Mucosa of descending colon (tissue), 3 donors: ENCODE measurements around the gene SOHLH2. TPM values are rescaled to one million over a fixed set of nuclear protein-coding genes. Genes with fewer than 3 reads are reported as not detected.

Source experiments
- ATAC-seq: fragments of 200-7000 bp; cut with Tn5 transposase; one replicate; pipeline ENCODE4 v1.9.1; 2020; ENCODE audit warnings: mild to moderate bottlenecking, moderate library complexity
- DNase-seq, 3 donors: peaks; one replicate each; pipeline ENCODE4 v3.0.0-alpha.2; 2020
- H3K36me3 ChIP-seq: fragments of 200-600 bp; one replicate; pipeline ENCODE4 v1.8.0; 2021; ENCODE audit warnings: low read depth, mild to moderate bottlenecking
- H3K4me1 ChIP-seq: fragments of 200-600 bp; one replicate; pipeline ENCODE4 v1.8.0; 2021; ENCODE audit warnings: low read depth, mild to moderate bottlenecking
- H3K4me3 ChIP-seq: fragments of 200-600 bp; one replicate; pipeline ENCODE4 v1.8.0; 2021; ENCODE audit warnings: mild to moderate bottlenecking
- H3K9me3 ChIP-seq: fragments of 200-600 bp; one replicate; pipeline ENCODE4 v1.8.0; 2021; ENCODE audit warnings: mild to moderate bottlenecking
- CTCF ChIP-seq: fragments of 200-600 bp; IDR thresholded peaks from one replicate; pipeline ENCODE4 v1.8.0; 2022; ENCODE audit warnings: antibody characterized with exemption, mild to moderate bottlenecking
- intact Hi-C, 2 donors: fragments of 100-400 bp; cut with DNase I in 1 of 2; cut with micrococcal nuclease in 1 of 2; formaldehyde crosslinking; loops; one replicate each; pipeline versions ENCODE4 v1.11.0 to v1.11.1; 2022; cut with DNase I, micrococcal nuclease
- total RNA-seq, 3 donors: library from RNA; stranded (reverse); fragmentation: NEBNext Ultra II Directional in 2 of 3; extraction: Animal tissue kit (Norgen Biotek cat#: 25700) in 2 of 3; gene quantifications; one replicate each; pipeline versions ENCODE4 v1.2.1 to v1.2.4, GENCODE V29; 2021 to 2023
- donor health status: DM: no; HTN: no; CAD: no; lungs with moderate emphysema.
- donor health status: DM: no; HTN: no; CAD: no.
- donor health status: DM: no; HTN: yes; CAD: no.

SOHLH2 gene
- total RNA-seq, 3 donors from 2014 or later = 0.20 to 2.2 (median 0.39) TPM

- no peaks in the 10 kb centered on the region for H3K4me1 ChIP-seq
- no peak for DNase-seq
- no peak for ATAC-seq
- no peaks in the 10 kb centered on the region for H3K36me3 ChIP-seq
- no peaks in the 10 kb centered on the region for H3K9me3 ChIP-seq
- H3K4me3 ChIP-seq = no peak overlapping the region
- intact Hi-C loops = no loop called here
- no peak for TF ChIP-seq CTCF
These were observed 37.2 kb upstream of the SOHLH2 start for GRCh38 chr13:36251526-36251925.

DNA sequence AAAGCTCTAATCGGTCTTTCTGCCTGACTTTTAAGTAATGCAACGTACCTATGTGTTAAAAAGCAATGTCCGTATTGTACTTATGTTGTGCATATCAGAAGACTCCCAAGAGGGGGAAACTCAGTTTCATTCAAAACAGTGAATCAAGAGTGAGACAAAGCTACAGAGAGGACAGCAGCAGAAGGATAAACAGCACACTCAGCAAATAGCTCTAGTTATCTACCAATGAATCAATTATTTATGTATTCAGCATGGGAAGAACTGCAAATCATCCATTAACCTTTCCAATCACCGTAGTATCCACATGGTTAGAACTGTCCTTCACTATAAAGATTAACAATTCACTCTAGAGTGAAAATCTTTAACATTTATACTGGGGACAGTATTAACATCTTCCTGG lies 36.7 kb upstream of the SOHLH2 start:
- no peak overlapping the region for H3K4me3 ChIP-seq
- ATAC-seq (no peak), DNase-seq (no peak)
- intact Hi-C loops = no loop called here
- H3K4me1 ChIP-seq = no peaks in the 10 kb centered on the region
- H3K9me3 ChIP-seq = no peaks in the 10 kb centered on the region
- H3K36me3 ChIP-seq = no peaks in the 10 kb centered on the region
- no peak for TF ChIP-seq CTCF

DNA sequence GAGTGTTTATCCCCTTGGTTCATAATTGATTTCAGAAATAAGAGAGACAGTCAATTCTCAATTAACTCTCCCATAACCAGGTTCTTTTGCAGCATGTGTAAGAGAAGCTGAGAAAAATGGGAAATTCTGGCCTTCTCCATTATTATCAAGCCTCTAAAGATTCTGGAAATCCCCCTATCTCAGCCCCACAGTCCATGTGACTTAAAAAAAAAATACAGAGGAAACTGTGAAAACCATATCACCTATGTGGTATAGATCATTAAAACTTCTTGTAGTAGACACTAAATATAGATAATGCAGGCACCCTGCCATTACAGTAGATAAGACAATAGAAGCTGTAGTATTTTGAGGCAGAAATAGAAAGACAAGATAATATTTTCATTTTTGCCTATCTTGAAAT lies 34.3 kb upstream of the SOHLH2 start:
- intact Hi-C loops = no loop called here
- no peak for TF ChIP-seq CTCF

DNA sequence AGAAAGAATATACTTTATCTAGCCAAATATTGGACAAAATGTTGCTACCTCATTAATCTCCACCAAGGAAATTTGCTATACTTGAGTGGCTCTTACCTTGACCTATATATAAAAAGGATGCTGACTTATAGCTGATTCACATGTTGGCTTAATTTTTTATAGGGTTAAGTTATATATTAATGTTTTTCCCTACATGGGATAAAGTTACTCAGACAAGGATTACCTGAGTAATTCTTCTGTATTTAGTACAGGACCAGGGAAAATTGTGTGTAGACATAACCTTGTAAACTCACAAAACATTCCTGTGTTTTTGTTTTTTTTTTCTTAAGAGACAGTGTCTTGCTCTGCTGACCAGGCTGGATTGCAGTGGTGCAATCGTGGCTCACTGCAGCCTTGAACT lies 30.6 kb upstream of the SOHLH2 start:
- TF ChIP-seq CTCF = no peak
- intact Hi-C loops = no loop called here

More for the DNA sequence above, 34.3 kb upstream of the SOHLH2 start:
- H3K4me3 ChIP-seq = no peak overlapping the region
- H3K9me3 ChIP-seq = no peaks in the 10 kb centered on the region
- ATAC-seq = no peak
- H3K4me1 ChIP-seq = no peaks in the 10 kb centered on the region
- no peaks in the 10 kb centered on the region for H3K36me3 ChIP-seq
- DNase-seq = no peak

DNA sequence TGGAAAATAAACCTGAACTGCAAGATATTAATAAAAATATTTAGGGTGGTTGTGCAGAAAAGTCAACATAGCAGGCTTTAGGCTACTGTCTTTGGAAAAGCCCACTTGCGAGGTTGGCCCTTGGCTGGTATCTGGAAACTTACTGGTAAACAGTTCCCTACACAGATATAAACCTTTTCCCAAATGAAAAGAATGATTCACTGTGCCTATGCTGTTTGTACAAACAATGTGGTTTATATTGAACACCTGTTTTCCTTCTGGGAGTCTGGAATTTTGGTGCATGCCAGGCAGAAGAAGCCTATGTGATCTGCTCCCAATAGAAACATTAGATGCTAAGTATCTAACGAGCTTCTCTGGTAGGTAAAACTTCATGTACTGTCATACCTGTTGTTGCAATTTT lies 29.7 kb upstream of the SOHLH2 start:
- intact Hi-C loops = no loop called here
- ATAC-seq (no peak), DNase-seq (no peak)
- TF ChIP-seq CTCF = no peak
- H3K4me3 ChIP-seq = no peak overlapping the region
- no peaks in the 10 kb centered on the region for H3K36me3 ChIP-seq
- no peaks in the 10 kb centered on the region for H3K9me3 ChIP-seq
- H3K4me1 ChIP-seq = no peaks in the 10 kb centered on the region

More for the DNA sequence above, 30.6 kb upstream of the SOHLH2 start:
- Histone ChIP-seq H3K4me3 (no peak overlapping the region), H3K36me3 (no peaks in the 10 kb centered on the region), H3K4me1 (no peaks in the 10 kb centered on the region), H3K9me3 (no peaks in the 10 kb centered on the region)
- DNase-seq (no peak), ATAC-seq (no peak)

- TF ChIP-seq CTCF = no peak
- DNase-seq (no peak), ATAC-seq (no peak)
- Histone ChIP-seq H3K4me1 (no peaks in the 10 kb centered on the region), H3K36me3 (no peaks in the 10 kb centered on the region), H3K4me3 (no peak overlapping the region), H3K9me3 (no peaks in the 10 kb centered on the region)
- intact Hi-C loops = no loop called here
These were observed 28.4 kb upstream of the SOHLH2 start for GRCh38 chr13:36242761-36243160.
